ENCODE data around the gene ANKMY1. TPM values are rescaled to one million over a fixed set of nuclear protein-coding genes. Genes with fewer than 3 reads are reported as not detected.
A peak's percentile ranks its signal among the peaks of the same experiment; 100 is the strongest.

The ANKMY1 gene, protein sequence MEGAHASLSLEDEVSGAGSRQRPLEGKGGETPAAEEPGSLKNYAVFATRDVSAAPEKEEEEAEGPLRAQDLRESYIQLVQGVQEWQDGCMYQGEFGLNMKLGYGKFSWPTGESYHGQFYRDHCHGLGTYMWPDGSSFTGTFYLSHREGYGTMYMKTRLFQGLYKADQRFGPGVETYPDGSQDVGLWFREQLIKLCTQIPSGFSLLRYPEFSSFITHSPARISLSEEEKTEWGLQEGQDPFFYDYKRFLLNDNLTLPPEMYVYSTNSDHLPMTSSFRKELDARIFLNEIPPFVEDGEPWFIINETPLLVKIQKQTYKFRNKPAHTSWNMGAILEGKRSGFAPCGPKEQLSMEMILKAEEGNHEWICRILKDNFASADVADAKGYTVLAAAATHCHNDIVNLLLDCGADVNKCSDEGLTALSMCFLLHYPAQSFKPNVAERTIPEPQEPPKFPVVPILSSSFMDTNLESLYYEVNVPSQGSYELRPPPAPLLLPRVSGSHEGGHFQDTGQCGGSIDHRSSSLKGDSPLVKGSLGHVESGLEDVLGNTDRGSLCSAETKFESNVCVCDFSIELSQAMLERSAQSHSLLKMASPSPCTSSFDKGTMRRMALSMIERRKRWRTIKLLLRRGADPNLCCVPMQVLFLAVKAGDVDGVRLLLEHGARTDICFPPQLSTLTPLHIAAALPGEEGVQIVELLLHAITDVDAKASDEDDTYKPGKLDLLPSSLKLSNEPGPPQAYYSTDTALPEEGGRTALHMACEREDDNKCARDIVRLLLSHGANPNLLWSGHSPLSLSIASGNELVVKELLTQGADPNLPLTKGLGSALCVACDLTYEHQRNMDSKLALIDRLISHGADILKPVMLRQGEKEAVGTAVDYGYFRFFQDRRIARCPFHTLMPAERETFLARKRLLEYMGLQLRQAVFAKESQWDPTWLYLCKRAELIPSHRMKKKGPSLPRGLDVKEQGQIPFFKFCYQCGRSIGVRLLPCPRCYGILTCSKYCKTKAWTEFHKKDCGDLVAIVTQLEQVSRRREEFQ
- total RNA-seq (2014; rRNA removed; shearing (Covaris generic)) (8.9 and 9.0 TPM in 2 replicates), polyA plus RNA-seq (2016; fragmentation: Nextera tagmentation; extraction: Ambion mirVana) (2.3 TPM in 2 replicates)
- long read RNA-seq, partial matches to known transcripts, result 0 of 4 reads
- long read RNA-seq, other reads (novel, unspliced or antisense), result 3 of 4 reads

DNA sequence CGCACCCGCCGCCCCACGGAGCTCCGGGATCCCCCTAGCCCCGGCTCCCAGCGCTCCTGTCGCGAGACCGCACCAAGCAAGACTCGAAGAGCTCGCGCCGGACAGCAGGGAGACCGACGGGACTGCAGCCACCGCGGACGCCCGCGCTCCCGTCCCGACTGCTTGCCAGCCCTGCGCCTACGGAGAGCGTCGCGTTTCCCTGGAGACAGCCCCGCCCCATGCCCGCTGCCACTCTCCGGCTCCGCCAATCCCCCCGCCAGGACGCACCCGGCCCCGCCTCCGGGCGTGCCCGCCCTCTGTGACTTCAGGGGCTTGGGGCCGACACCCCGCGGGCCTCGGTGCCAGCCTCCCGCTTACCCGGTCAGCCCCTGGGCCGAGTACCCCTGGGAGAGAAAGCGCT is at the start of gene ANKMY1:
Gene ANKMY1 (minus strand): TSS at position 181 of the 400 bp plus-strand sequence. CDS start 653 bp downstream, outside the sequence.
- Histone ChIP-seq H3K79me2 (replicated peaks; ENCODE audit: insufficient read depth) (peaks cover 9% of the 10 kb centered on the region; the same call in 1 of the 2 replicates), H4K20me1 (replicated peaks; ENCODE audit: insufficient read depth) (no peaks in the 10 kb centered on the region)
- peak within 1 kb of the TSS; percentile 59 for H3K4me3 Mint-ChIP-seq
- TF ChIP-seq, protein P1, sequence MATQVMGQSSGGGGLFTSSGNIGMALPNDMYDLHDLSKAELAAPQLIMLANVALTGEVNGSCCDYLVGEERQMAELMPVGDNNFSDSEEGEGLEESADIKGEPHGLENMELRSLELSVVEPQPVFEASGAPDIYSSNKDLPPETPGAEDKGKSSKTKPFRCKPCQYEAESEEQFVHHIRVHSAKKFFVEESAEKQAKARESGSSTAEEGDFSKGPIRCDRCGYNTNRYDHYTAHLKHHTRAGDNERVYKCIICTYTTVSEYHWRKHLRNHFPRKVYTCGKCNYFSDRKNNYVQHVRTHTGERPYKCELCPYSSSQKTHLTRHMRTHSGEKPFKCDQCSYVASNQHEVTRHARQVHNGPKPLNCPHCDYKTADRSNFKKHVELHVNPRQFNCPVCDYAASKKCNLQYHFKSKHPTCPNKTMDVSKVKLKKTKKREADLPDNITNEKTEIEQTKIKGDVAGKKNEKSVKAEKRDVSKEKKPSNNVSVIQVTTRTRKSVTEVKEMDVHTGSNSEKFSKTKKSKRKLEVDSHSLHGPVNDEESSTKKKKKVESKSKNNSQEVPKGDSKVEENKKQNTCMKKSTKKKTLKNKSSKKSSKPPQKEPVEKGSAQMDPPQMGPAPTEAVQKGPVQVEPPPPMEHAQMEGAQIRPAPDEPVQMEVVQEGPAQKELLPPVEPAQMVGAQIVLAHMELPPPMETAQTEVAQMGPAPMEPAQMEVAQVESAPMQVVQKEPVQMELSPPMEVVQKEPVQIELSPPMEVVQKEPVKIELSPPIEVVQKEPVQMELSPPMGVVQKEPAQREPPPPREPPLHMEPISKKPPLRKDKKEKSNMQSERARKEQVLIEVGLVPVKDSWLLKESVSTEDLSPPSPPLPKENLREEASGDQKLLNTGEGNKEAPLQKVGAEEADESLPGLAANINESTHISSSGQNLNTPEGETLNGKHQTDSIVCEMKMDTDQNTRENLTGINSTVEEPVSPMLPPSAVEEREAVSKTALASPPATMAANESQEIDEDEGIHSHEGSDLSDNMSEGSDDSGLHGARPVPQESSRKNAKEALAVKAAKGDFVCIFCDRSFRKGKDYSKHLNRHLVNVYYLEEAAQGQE (IDR thresholded peaks at IDR 0.05; ENCODE audit: unreplicated experiment), result no peak
- TF ChIP-seq, protein P2, sequence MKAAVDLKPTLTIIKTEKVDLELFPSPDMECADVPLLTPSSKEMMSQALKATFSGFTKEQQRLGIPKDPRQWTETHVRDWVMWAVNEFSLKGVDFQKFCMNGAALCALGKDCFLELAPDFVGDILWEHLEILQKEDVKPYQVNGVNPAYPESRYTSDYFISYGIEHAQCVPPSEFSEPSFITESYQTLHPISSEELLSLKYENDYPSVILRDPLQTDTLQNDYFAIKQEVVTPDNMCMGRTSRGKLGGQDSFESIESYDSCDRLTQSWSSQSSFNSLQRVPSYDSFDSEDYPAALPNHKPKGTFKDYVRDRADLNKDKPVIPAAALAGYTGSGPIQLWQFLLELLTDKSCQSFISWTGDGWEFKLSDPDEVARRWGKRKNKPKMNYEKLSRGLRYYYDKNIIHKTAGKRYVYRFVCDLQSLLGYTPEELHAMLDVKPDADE (IDR thresholded peaks at IDR 0.05), result no peak
- TF ChIP-seq ZNF114 (CRISPR knock-in tag; IDR thresholded peaks at IDR 0.05), result no peak
- TF ChIP-seq, protein P3, sequence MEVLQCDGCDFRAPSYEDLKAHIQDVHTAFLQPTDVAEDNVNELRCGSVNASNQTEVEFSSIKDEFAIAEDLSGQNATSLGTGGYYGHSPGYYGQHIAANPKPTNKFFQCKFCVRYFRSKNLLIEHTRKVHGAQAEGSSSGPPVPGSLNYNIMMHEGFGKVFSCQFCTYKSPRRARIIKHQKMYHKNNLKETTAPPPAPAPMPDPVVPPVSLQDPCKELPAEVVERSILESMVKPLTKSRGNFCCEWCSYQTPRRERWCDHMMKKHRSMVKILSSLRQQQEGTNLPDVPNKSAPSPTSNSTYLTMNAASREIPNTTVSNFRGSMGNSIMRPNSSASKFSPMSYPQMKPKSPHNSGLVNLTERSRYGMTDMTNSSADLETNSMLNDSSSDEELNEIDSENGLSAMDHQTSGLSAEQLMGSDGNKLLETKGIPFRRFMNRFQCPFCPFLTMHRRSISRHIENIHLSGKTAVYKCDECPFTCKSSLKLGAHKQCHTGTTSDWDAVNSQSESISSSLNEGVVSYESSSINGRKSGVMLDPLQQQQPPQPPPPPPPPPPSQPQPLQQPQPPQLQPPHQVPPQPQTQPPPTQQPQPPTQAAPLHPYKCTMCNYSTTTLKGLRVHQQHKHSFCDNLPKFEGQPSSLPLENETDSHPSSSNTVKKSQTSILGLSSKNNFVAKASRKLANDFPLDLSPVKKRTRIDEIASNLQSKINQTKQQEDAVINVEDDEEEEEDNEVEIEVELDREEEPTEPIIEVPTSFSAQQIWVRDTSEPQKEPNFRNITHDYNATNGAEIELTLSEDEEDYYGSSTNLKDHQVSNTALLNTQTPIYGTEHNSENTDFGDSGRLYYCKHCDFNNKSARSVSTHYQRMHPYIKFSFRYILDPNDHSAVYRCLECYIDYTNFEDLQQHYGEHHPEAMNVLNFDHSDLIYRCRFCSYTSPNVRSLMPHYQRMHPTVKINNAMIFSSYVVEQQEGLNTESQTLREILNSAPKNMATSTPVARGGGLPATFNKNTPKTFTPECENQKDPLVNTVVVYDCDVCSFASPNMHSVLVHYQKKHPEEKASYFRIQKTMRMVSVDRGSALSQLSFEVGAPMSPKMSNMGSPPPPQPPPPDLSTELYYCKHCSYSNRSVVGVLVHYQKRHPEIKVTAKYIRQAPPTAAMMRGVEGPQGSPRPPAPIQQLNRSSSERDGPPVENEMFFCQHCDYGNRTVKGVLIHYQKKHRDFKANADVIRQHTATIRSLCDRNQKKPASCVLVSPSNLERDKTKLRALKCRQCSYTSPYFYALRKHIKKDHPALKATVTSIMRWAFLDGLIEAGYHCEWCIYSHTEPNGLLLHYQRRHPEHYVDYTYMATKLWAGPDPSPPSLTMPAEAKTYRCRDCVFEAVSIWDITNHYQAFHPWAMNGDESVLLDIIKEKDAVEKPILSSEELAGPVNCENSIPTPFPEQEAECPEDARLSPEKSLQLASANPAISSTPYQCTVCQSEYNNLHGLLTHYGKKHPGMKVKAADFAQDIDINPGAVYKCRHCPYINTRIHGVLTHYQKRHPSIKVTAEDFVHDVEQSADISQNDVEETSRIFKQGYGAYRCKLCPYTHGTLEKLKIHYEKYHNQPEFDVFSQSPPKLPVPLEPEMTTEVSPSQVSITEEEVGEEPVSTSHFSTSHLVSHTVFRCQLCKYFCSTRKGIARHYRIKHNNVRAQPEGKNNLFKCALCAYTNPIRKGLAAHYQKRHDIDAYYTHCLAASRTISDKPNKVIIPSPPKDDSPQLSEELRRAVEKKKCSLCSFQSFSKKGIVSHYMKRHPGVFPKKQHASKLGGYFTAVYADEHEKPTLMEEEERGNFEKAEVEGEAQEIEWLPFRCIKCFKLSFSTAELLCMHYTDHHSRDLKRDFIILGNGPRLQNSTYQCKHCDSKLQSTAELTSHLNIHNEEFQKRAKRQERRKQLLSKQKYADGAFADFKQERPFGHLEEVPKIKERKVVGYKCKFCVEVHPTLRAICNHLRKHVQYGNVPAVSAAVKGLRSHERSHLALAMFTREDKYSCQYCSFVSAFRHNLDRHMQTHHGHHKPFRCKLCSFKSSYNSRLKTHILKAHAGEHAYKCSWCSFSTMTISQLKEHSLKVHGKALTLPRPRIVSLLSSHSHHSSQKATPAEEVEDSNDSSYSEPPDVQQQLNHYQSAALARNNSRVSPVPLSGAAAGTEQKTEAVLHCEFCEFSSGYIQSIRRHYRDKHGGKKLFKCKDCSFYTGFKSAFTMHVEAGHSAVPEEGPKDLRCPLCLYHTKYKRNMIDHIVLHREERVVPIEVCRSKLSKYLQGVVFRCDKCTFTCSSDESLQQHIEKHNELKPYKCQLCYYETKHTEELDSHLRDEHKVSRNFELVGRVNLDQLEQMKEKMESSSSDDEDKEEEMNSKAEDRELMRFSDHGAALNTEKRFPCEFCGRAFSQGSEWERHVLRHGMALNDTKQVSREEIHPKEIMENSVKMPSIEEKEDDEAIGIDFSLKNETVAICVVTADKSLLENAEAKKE (CRISPR knock-in tag; IDR thresholded peaks at IDR 0.05), result no peak
- no peak for TF ChIP-seq NANOG (IDR thresholded peaks at IDR 0.05; ENCODE audit: borderline replicate concordance)
- TF ChIP-seq STAT1 (IDR thresholded peaks at IDR 0.05; ENCODE audit: unreplicated experiment), result no peak
- peak; percentile 46; the same call in 1 of the 2 replicates for TF ChIP-seq POLR2AphosphoS5 (IDR thresholded peaks at IDR 0.05; ENCODE audit: low read depth)
- 0 out of 2 replicates have a peak, but pooled peaks have one; percentile 31 for TF ChIP-seq CREB1 (CRISPR knock-in tag; IDR thresholded peaks at IDR 0.05; ENCODE audit: low read depth)
- TF ChIP-seq JUNB (IDR thresholded peaks at IDR 0.05; ENCODE audit: unreplicated experiment), result no peak
- no peak for TF ChIP-seq EZH2 (IDR thresholded peaks at IDR 0.05; ENCODE audit: low read depth, unreplicated experiment)
- TF ChIP-seq EZH2phosphoT487 (IDR thresholded peaks at IDR 0.05; ENCODE audit: unreplicated experiment), result no peak

More for the DNA sequence above, at the start of gene ANKMY1:
- Mint-ChIP-seq H3K9me3 (no peaks in the 10 kb centered on the region; the same call in 2 of the 3 replicates), H3K27me3 (ENCODE audit: insufficient read depth, low read depth, poor library complexity) (peaks cover 32% of the 10 kb centered on the region), H3K36me3 (ENCODE audit: low read depth) (peaks cover 12% of the 10 kb centered on the region; the same call in 2 of the 3 replicates), H3K4me1 (peaks cover 26% of the 10 kb centered on the region), H3K27ac (no peak within 1 kb of the TSS)
- Histone ChIP-seq H3K9me2 (ENCODE audit: insufficient read depth) (peaks cover 2% of the 10 kb centered on the region), H2AFZ (peak within 1 kb of the TSS; percentile 56; the same call in 1 of the 2 replicates), H3K27ac (ENCODE audit: low read depth) (no peak within 1 kb of the TSS), H3K4me3 (peak within 1 kb of the TSS; percentile 56), H3F3A (replicated peaks; ENCODE audit: low read depth) (0 out of 2 replicates have a peak, but pooled peaks cover 5% of the 10 kb centered on the region), H3K4me2 (peak within 1 kb of the TSS; percentile 78), H3K36me3 (ENCODE audit: insufficient read depth) (no peaks in the 10 kb centered on the region), H3K4me1 (ENCODE audit: insufficient read depth) (peaks cover 15% of the 10 kb centered on the region), H3K27me3 (ENCODE audit: insufficient read depth) (peaks cover 24% of the 10 kb centered on the region)
- DNase-seq (ENCODE audit: low spot score) (peak; percentile 95), ATAC-seq (peak; percentile 67)
